Sigmoid colon (tissue), 4 donors: ENCODE measurements around the gene JAZF1.
"Not testable (repeated sequence)": the region's sequence is repeated elsewhere in the genome, so short reads cannot be mapped to it uniquely, and the experiment has no call there.

ENCODE experiments used
- POLR2A ChIP-seq, 2 donors: fragments of 450-650 bp; IDR thresholded peaks; one replicate each; pipeline ENCODE4 v1.6.1; 2016; ENCODE audit warnings: antibody characterized with exemption in 2 of 2, mild to moderate bottlenecking in 2 of 2, moderate library complexity in 2 of 2
- POLR2AphosphoS5 ChIP-seq, 4 donors: sonication (generic); formaldehyde crosslinking; IDR thresholded peaks; one replicate each; pipeline ENCODE4 v1.6.1; 2017; ENCODE audit warnings: antibody characterized with exemption in 4 of 4
- TF ChIP-seq, protein P1 (sequence below), 4 experiments: fragments of 450-650 bp in 3 of 4; fragments of 200-600 bp in 1 of 4; IDR thresholded peaks; one replicate each; pipeline ENCODE4 v1.5.1; 2016 to 2019; ENCODE audit warnings: antibody characterized with exemption in 4 of 4, mild to moderate bottlenecking in 3 of 4, moderate library complexity in 2 of 4

DNA sequence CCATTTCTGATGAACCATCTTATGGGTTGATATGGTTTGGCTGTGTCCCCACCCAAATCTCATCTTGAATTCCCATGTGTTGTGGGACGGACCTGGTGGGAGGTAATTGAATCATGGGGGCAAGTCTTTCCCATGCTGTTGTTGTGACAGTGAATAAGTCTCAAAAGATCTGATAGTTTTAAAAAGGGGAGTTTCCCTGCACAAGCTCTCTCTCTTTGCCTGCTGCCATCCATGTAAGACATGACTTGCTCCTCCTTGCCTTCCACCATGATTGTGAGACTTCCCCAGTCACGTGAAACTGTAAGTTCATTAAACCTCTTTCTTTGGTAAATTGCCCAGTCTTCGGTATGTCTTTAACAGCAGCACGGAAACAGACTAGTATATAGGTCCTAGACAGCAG is 166.3 kb downstream of the JAZF1 start:
- TF ChIP-seq, protein P1, sequence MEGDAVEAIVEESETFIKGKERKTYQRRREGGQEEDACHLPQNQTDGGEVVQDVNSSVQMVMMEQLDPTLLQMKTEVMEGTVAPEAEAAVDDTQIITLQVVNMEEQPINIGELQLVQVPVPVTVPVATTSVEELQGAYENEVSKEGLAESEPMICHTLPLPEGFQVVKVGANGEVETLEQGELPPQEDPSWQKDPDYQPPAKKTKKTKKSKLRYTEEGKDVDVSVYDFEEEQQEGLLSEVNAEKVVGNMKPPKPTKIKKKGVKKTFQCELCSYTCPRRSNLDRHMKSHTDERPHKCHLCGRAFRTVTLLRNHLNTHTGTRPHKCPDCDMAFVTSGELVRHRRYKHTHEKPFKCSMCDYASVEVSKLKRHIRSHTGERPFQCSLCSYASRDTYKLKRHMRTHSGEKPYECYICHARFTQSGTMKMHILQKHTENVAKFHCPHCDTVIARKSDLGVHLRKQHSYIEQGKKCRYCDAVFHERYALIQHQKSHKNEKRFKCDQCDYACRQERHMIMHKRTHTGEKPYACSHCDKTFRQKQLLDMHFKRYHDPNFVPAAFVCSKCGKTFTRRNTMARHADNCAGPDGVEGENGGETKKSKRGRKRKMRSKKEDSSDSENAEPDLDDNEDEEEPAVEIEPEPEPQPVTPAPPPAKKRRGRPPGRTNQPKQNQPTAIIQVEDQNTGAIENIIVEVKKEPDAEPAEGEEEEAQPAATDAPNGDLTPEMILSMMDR (IDR thresholded peaks at IDR 0.05), result not testable (repeated sequence)
- not testable (repeated sequence) for TF ChIP-seq POLR2A, POLR2AphosphoS5 (IDR thresholded peaks at IDR 0.05)
